Sigmoid colon (tissue), 7 donors: ENCODE results near the gene DDX31. TPM values are rescaled to one million over a fixed set of nuclear protein-coding genes. Genes with fewer than 3 reads are reported as not detected.

ENCODE experiments used
- DNase-seq: peaks from one replicate; pipeline ENCODE4 v3.0.0-alpha.2; 2019
- H3K27ac ChIP-seq, 4 donors: fragments of 200-600 bp; sonication (generic); one replicate each; pipeline ENCODE4 v1.5.1; 2016 to 2019; ENCODE audit warnings: mild to moderate bottlenecking in 1 of 4
- H3K27me3 ChIP-seq, 3 donors: fragments of 200-600 bp; sonication (generic); one replicate each; pipeline ENCODE4 v1.5.1; 2019; ENCODE audit warnings: mild to moderate bottlenecking in 1 of 3
- H3K36me3 ChIP-seq, 4 donors: fragments of 200-600 bp; sonication (generic); one replicate each; pipeline ENCODE4 v1.5.1; 2016 to 2019
- H3K4me1 ChIP-seq, 4 donors: fragments of 200-600 bp; sonication (generic); one replicate each; pipeline ENCODE4 v1.5.1; 2017 to 2019
- H3K4me3 ChIP-seq, 4 donors: fragments of 200-600 bp; sonication (generic); one replicate each; pipeline ENCODE4 v1.5.1; 2017 to 2019; ENCODE audit warnings: mild to moderate bottlenecking in 2 of 4, moderate library complexity in 1 of 4
- H3K9me3 ChIP-seq, 4 donors: fragments of 200-600 bp in 3 of 4; sonication (generic) in 3 of 4; one replicate each; pipeline versions ENCODE4 v1.5.1 to v1.6.1; 2013 to 2019
- CTCF ChIP-seq, 4 experiments: fragments of 450-650 bp in 3 of 4; fragments of 200-600 bp in 1 of 4; IDR thresholded peaks; one replicate each; pipeline ENCODE4 v1.5.1; 2016 to 2019; ENCODE audit warnings: antibody characterized with exemption in 4 of 4, mild to moderate bottlenecking in 3 of 4, moderate library complexity in 2 of 4
- EP300 ChIP-seq, 4 donors: sonication (generic); formaldehyde crosslinking; IDR thresholded peaks; one replicate each; pipeline ENCODE4 v1.6.1; 2017; ENCODE audit warnings: antibody characterized with exemption in 4 of 4
- POLR2A ChIP-seq, 2 donors: fragments of 450-650 bp; IDR thresholded peaks; one replicate each; pipeline ENCODE4 v1.6.1; 2016; ENCODE audit warnings: antibody characterized with exemption in 2 of 2, mild to moderate bottlenecking in 2 of 2, moderate library complexity in 2 of 2
- POLR2AphosphoS5 ChIP-seq, 4 donors: sonication (generic); formaldehyde crosslinking; IDR thresholded peaks; one replicate each; pipeline ENCODE4 v1.6.1; 2017; ENCODE audit warnings: antibody characterized with exemption in 4 of 4
- whole genome bisulfite sequencing, 2 donors: extraction: QIAGEN DNeasy Blood & Tissue Kit; methylation state at CpG; one replicate each; pipeline ENCODE4 v1.1.7; 2013; 5-methylcytosine and 5-hydroxymethylcytosine counted together
- intact Hi-C: fragments of 100-400 bp; cut with DNase I; formaldehyde crosslinking; loops from one replicate; pipeline ENCODE4 v1.15.1; 2023
- polyA plus RNA-seq, 3 donors: library from polyadenylated mRNA; stranded (reverse); fragments of 200-250 nt; gene quantifications; one replicate each; pipeline ENCODE4 v1.2.3, GENCODE V29; 2013
- total RNA-seq, 4 donors: library from RNA; depleted of rRNA; stranded (reverse); fragments of >200 nt; gene quantifications; one replicate each; pipeline ENCODE4 v1.1.0, GENCODE V29; 2016
- donor health status: healthy with polysubstance abuse.
- donor health status: Bipolar disorder and iron deficiency.
- donor health status: healthy.

Gene DDX31
- total and polyA plus RNA-seq, 7 donors, result 2.4 to 8.1 (median 6.6) TPM

GRCh38 chr9:132648685-132649084 lies 21.1 kb downstream of the DDX31 start:
- DNase-seq, result no peak
- WGBS, 2 donors, result 21 to 70% methylated on average over 3 of the region's 3 CpGs
- Histone ChIP-seq H3K9me3 (no peaks in the 10 kb centered on the region), H3K36me3 (peaks cover 0 to 88% (median 43%) of the 10 kb centered on the region in 4 donors), H3K27ac (no peak overlapping the region), H3K27me3 (no peaks in the 10 kb centered on the region), H3K4me3 (no peak overlapping the region), H3K4me1 (no peaks in the 10 kb centered on the region)
- TF ChIP-seq CTCF (IDR thresholded peaks at IDR 0.05) (no peak), POLR2AphosphoS5 (IDR thresholded peaks at IDR 0.05) (no peak), EP300 (IDR thresholded peaks at IDR 0.05) (no peak), POLR2A (IDR thresholded peaks at IDR 0.05) (no peak)
- intact Hi-C loops, result no loop called here

- Histone ChIP-seq H3K36me3 (peaks cover 0 to 92% (median 43%) of the 10 kb centered on the region in 4 donors), H3K4me1 (no peaks in the 10 kb centered on the region), H3K4me3 (no peak overlapping the region), H3K27me3 (no peaks in the 10 kb centered on the region), H3K27ac (no peak overlapping the region), H3K9me3 (no peaks in the 10 kb centered on the region)
- TF ChIP-seq POLR2A (IDR thresholded peaks at IDR 0.05) (no peak), POLR2AphosphoS5 (IDR thresholded peaks at IDR 0.05) (no peak), CTCF (IDR thresholded peaks at IDR 0.05) (no peak), EP300 (IDR thresholded peaks at IDR 0.05) (no peak)
- WGBS, 2 donors, result 18 to 67% methylated on average over 7 of the region's 7 CpGs
- intact Hi-C loops, result no loop called here
- DNase-seq, result no peak
Measured at GRCh38 chr9:132648283-132648682, 21.5 kb downstream of the DDX31 start.

DNA sequence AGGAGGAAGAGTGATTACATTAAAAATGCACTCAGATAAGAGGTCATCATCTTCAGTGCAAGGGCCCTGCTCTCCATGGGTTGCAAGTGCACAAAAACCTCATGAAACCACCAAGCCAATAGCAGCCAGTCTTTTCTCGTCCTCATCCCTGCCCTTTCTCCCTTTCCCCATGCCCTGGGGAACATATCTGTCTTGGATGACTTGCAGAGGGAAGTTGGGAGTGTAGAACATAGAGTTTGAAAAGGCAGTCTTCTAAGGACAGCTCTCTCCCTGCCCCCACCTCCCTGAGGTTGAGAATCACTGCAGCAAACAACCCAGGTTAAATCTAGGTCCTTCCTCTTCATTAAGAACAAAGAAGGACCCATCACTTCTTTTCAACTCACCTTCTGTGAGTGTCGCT lies 22.0 kb downstream of the DDX31 start:
- no peaks in the 10 kb centered on the region for H3K27me3 ChIP-seq
- DNase-seq, result no peak
- no peaks in the 10 kb centered on the region for H3K4me1 ChIP-seq
- intact Hi-C loops, result no loop called here
- no peaks in the 10 kb centered on the region for H3K9me3 ChIP-seq
- TF ChIP-seq POLR2AphosphoS5 (IDR thresholded peaks at IDR 0.05) (no peak), CTCF (IDR thresholded peaks at IDR 0.05) (no peak), EP300 (IDR thresholded peaks at IDR 0.05) (no peak), POLR2A (IDR thresholded peaks at IDR 0.05) (no peak)
- H3K4me3 ChIP-seq, result no peak overlapping the region
- no peak overlapping the region for H3K27ac ChIP-seq
- WGBS, 2 donors, result 27 to 73% methylated on average over 2 of the region's 2 CpGs
- peaks cover 0 to 95% (median 43%) of the 10 kb centered on the region in 4 donors for H3K36me3 ChIP-seq

- Histone ChIP-seq H3K27me3 (no peaks in the 10 kb centered on the region), H3K9me3 (no peaks in the 10 kb centered on the region), H3K27ac (no peak overlapping the region), H3K4me1 (no peaks in the 10 kb centered on the region), H3K4me3 (no peak overlapping the region), H3K36me3 (peaks cover 0 to 95% (median 43%) of the 10 kb centered on the region in 4 donors)
- DNase-seq, result no peak
- no peak for TF ChIP-seq CTCF (IDR thresholded peaks at IDR 0.05)
- TF ChIP-seq POLR2A (IDR thresholded peaks at IDR 0.05), result no peak
- TF ChIP-seq EP300 (IDR thresholded peaks at IDR 0.05), result no peak
- no peak for TF ChIP-seq POLR2AphosphoS5 (IDR thresholded peaks at IDR 0.05)
- intact Hi-C loops, result no loop called here
- 61 to 80% methylated on average over 4 of the region's 4 CpGs for WGBS, 2 donors
Measured at GRCh38 chr9:132647355-132647754, 22.4 kb downstream of the DDX31 start.

DNA sequence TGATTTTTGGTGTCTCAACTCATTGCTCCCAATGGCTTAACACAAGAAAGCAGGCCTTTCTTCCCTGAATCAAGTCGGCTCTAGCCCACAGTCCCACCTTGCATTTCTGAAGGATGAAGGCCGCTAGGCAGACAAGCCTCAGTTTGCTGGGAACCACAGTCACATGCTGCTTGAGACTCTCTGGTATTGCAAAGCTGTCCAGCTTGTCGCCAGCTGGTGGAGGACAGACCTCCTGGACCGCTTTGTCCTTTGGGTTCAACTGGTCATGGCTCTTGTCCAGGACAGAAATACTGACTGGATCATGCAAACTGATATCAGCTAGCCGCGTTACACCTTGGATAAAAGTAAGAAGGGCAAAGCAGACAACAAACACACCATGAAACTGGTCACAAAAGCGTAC lies 23.1 kb downstream of the DDX31 start:
- H3K4me1 ChIP-seq, result no peaks in the 10 kb centered on the region
- H3K27me3 ChIP-seq, result no peaks in the 10 kb centered on the region
- TF ChIP-seq CTCF (IDR thresholded peaks at IDR 0.05) (no peak), POLR2A (IDR thresholded peaks at IDR 0.05) (no peak), POLR2AphosphoS5 (IDR thresholded peaks at IDR 0.05) (no peak), EP300 (IDR thresholded peaks at IDR 0.05) (no peak)
- peaks cover 2 to 98% (median 44%) of the 10 kb centered on the region in 4 donors for H3K36me3 ChIP-seq
- no peak overlapping the region for H3K27ac ChIP-seq
- no peak overlapping the region for H3K4me3 ChIP-seq
- no peaks in the 10 kb centered on the region for H3K9me3 ChIP-seq
- no peak for DNase-seq
- intact Hi-C loops, result no loop called here
- 95 to 96% methylated on average over 7 of the region's 7 CpGs for WGBS, 2 donors
